Measurements from ENCODE around the gene GTF2H4. TPM values are rescaled to one million over a fixed set of nuclear protein-coding genes. Genes with fewer than 3 reads are reported as not detected.
"Not testable (repeated sequence)": the region's sequence is repeated elsewhere in the genome, so short reads cannot be mapped to it uniquely, and the experiment has no call there.

GTF2H4 gene
- total and polyA plus RNA-seq, 2 of the 8 experiments (the other 6 are each of a cell fraction or from before 2014, with no cell fraction given) = 42.3 to 53.4 TPM

DNA sequence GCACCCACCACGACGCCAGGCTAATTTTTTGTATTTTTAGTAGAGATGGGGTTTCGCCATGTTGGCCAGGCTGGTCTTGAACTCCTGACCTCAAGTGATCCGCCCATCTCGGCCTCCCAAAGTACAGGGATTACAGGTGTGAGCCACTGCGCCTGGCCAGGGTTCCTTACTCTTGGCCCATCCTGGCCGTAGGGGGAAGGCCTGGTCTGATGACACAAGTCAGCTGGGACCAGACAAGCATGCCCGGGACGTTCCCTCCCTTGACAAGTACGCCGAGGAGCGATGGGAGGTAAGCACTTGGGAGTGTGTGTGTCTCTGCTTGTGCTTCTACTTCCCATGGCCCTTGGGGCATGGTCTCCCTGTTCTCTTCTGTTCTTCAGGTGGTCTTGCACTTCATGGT, 2.5 kb downstream of the GTF2H4 start:
- H3K4me3 ChIP-seq (ENCODE audit: extremely low read depth in 1 of 4, insufficient read depth in 2 of 4, low read depth in 3 of 4, low read length in 4 of 4); H2AFZ ChIP-seq (ENCODE audit: low read length); H3K9ac ChIP-seq (replicated peaks in 1 of 4; ENCODE audit: extremely low read depth in 1 of 4, low read depth in 3 of 4, low read length in 3 of 4); DNase-seq (ENCODE audit: low read depth in 1 of 2, low spot score in 2 of 2); H3K27me3 ChIP-seq (replicated peaks in 1 of 4; ENCODE audit: control insufficient read depth in 3 of 4, extremely low read depth in 1 of 4, insufficient read depth in 3 of 4, low read length in 3 of 4); H4K8ac ChIP-seq (ENCODE audit: extremely low read depth, insufficient read depth, low read length); H2BK15ac ChIP-seq (ENCODE audit: low read length); H3K4me2 ChIP-seq (ENCODE audit: insufficient read depth in 1 of 2, low read depth in 2 of 2, low read length in 2 of 2); H3K27ac ChIP-seq (ENCODE audit: low read depth, low read length); H3K18ac ChIP-seq (ENCODE audit: extremely low read depth, low read length); H2BK5ac ChIP-seq (ENCODE audit: low read depth, low read length); H2BK12ac ChIP-seq (ENCODE audit: low read depth, low read length); H3K23ac ChIP-seq (ENCODE audit: insufficient read length); H2AK5ac ChIP-seq (ENCODE audit: low read depth, low read length); H3K14ac ChIP-seq (ENCODE audit: insufficient read length); H3K79me1 ChIP-seq (ENCODE audit: low read depth, low read length); H2BK120ac ChIP-seq (replicated peaks; ENCODE audit: low read depth, low read length); H3K4ac ChIP-seq (replicated peaks; ENCODE audit: insufficient read length, low read depth, low read length); H4K20me1 ChIP-seq (replicated peaks in 1 of 2; ENCODE audit: control insufficient read depth in 1 of 2, insufficient read depth in 2 of 2, low read length in 2 of 2); H4K91ac ChIP-seq (replicated peaks; ENCODE audit: insufficient read length, low read length); H2BK20ac ChIP-seq (ENCODE audit: low read length); H3K36me3 ChIP-seq (ENCODE audit: control insufficient read depth in 2 of 4, insufficient read depth in 4 of 4, low read length in 3 of 4); FAIRE-seq; H3K23me2 ChIP-seq (ENCODE audit: low read depth, low read length); H3K9me3 ChIP-seq (ENCODE audit: insufficient read depth in 2 of 2, low read depth in 1 of 2, low read length in 1 of 2); H3K56ac ChIP-seq (replicated peaks; ENCODE audit: insufficient read length, low read depth, low read length); H4K5ac ChIP-seq (ENCODE audit: insufficient read length, low read depth, low read length): not testable (repeated sequence)
- WGBS, 2 experiments (ENCODE audit: extremely low coverage in 1 of 2, insufficient coverage in 1 of 2, insufficient read length in 1 of 2, insufficient replicate concordance in 2 of 2, low coverage in 1 of 2, low lambda C conversion rate in 2 of 2, missing lambda C conversion rate in 1 of 2) = 93% methylated on average over 12 of the region's 12 CpGs; no CpG with 5 or more reads in 1 of the 2 experiments
- H3K79me2 ChIP-seq (ENCODE audit: control insufficient read depth in 1 of 2, insufficient read depth in 2 of 2, low read length in 2 of 2) = peaks cover 0 to 13% of the 10 kb centered on the region in 2 experiments; a peak in 2 of 4 replicates
- ChIA-PET POLR2A (ENCODE audit: partially characterized antibody) (interaction anchor here (0.9 to 1.4 kb wide), 3 partner anchors 9 to 158 kb away, joined by 3 read pairs; no protein-coding TSS in a partner anchor), CTCF (ENCODE audit: partially characterized antibody) (interaction anchor here (0.7 to 9.6 kb wide), 4 partner anchors 82 to 177 kb away, joined by 3 to 98 read pairs (median 6); no protein-coding TSS in a partner anchor)
- peaks cover 0 to 18% (median 8%) of the 10 kb centered on the region in 4 experiments; a peak in 5 of 7 replicates for H3K4me1 ChIP-seq (replicated peaks in 1 of 4; ENCODE audit: control insufficient read depth in 3 of 4, insufficient read depth in 4 of 4, low read length in 3 of 4)

Measured in H1 (cell line).